Endodermal cell (in vitro differentiated cells): ENCODE measurements around the gene EIPR1. TPM values are rescaled to one million over a fixed set of nuclear protein-coding genes. Genes with fewer than 3 reads are reported as not detected.

Source experiments
- DNase-seq: peaks from one replicate; pipeline ENCODE4 v3.0.0-alpha.2; 2017
- H3K27ac ChIP-seq: 2 replicates; pipeline ENCODE4 v1.5.1; 2013; ENCODE audit warnings: mild to moderate bottlenecking, low read depth, low read length, moderate library complexity
- H3K27me3 ChIP-seq: 2 replicates; pipeline ENCODE4 v1.6.1; 2013; ENCODE audit warnings: mild to moderate bottlenecking, low read length, moderate library complexity; ENCODE audit not compliant: insufficient read depth, control insufficient read depth, poor library complexity, severe bottlenecking
- H3K36me3 ChIP-seq: 2 replicates; pipeline ENCODE4 v1.7.0; 2013; ENCODE audit warnings: mild to moderate bottlenecking, low read length, moderate library complexity; ENCODE audit not compliant: control insufficient read depth, insufficient read depth
- H3K4me1 ChIP-seq: one replicate; pipeline ENCODE4 v1.7.0; 2013; ENCODE audit warnings: low read length; ENCODE audit not compliant: control insufficient read depth, insufficient read depth
- H3K4me3 ChIP-seq: 2 replicates; pipeline ENCODE4 v1.5.1; 2013; ENCODE audit warnings: mild to moderate bottlenecking, low read length, moderate library complexity
- H3K9ac ChIP-seq: 2 replicates; pipeline ENCODE4 v1.6.1; 2013; ENCODE audit warnings: mild to moderate bottlenecking, low read length, moderate library complexity; ENCODE audit not compliant: poor library complexity, severe bottlenecking; ENCODE audit errors: extremely low read depth
- H3K9me3 ChIP-seq: 2 replicates; pipeline ENCODE4 v1.6.1; 2013; ENCODE audit warnings: mild to moderate bottlenecking, low read length, moderate library complexity; ENCODE audit not compliant: control insufficient read depth
- H3K27ac Mint-ChIP-seq: 2 replicates; pipeline ENCODE4 v1.8.0; 2020; ENCODE audit warnings: mixed read lengths
- H3K27me3 Mint-ChIP-seq: 2 replicates; pipeline ENCODE4 v1.8.0; 2021; ENCODE audit warnings: mild to moderate bottlenecking, mixed read lengths; ENCODE audit not compliant: insufficient read depth
- H3K36me3 Mint-ChIP-seq: 2 replicates; pipeline ENCODE4 v1.8.0; 2020; ENCODE audit warnings: low read depth, mixed read lengths
- H3K4me1 Mint-ChIP-seq: 2 replicates; pipeline ENCODE4 v1.8.0; 2020; ENCODE audit warnings: mixed read lengths
- H3K4me3 Mint-ChIP-seq: 2 replicates; pipeline ENCODE4 v1.8.0; 2020; ENCODE audit warnings: mild to moderate bottlenecking, moderate library complexity, mixed read lengths
- H3K9me3 Mint-ChIP-seq: 2 replicates; pipeline ENCODE4 v1.8.0; 2020; ENCODE audit warnings: mild to moderate bottlenecking, mixed read lengths
- CTCF ChIP-seq: fragments of 200-600 bp; sonication (generic); conservative IDR thresholded peaks from 2 replicates; pipeline ENCODE4 v1.5.0; 2021; ENCODE audit warnings: antibody characterized with exemption, mild to moderate bottlenecking
- WGBS, 2 experiments: methylation state at CpG; one replicate each; pipeline versions ENCODE4 v1.1.5 to v1.1.7; 2013; ENCODE audit warnings: missing lambda C conversion rate in 2 of 2, mixed read lengths in 1 of 2; ENCODE audit not compliant: insufficient coverage in 1 of 2, insufficient read length in 1 of 2; 5-methylcytosine and 5-hydroxymethylcytosine counted together
- total RNA-seq, 2 donors: library from RNA; stranded (reverse); fragmentation: NEBNext Ultra II Directional in 1 of 2; extraction: Animal tissue kit (Norgen Biotek cat#: 25700) in 1 of 2; gene quantifications; 2 replicates in 1 of 2; 3 replicates in 1 of 2; pipeline ENCODE4 v1.2.1, GENCODE V29; 2021

Gene EIPR1
- total RNA-seq, 2 donors from 2014 or later: 30.1 to 36.8 TPM

GRCh38 chr2:3139906-3140305 is 237.7 kb downstream of the EIPR1 start:
- Histone ChIP-seq H3K4me3 (no peak overlapping the region), H3K27me3 (no peaks in the 10 kb centered on the region), H3K27ac (no peak overlapping the region), H3K36me3 (no peaks in the 10 kb centered on the region), H3K4me1 (no peaks in the 10 kb centered on the region), H3K9me3 (peaks cover 12% of the 10 kb centered on the region), H3K9ac (no peak overlapping the region)
- H3K36me3 Mint-ChIP-seq: no peaks in the 10 kb centered on the region
- no peak overlapping the region for H3K4me3 Mint-ChIP-seq
- no peak overlapping the region for H3K27ac Mint-ChIP-seq
- WGBS, 2 experiments: 62 to 75% methylated on average over 7 of the region's 7 CpGs
- H3K9me3 Mint-ChIP-seq: peaks cover 11% of the 10 kb centered on the region
- no peak for TF ChIP-seq CTCF
- H3K4me1 Mint-ChIP-seq: no peaks in the 10 kb centered on the region
- DNase-seq: peak; percentile 15
- no peaks in the 10 kb centered on the region for H3K27me3 Mint-ChIP-seq

Other genes with a start within 250 kb of the EIPR1 start
- 100 to 1,000 TPM in 1 of 2 donors, 10 to 100 TPM in 1; 98.2 to 103 TPM for gene TRAPPC12, start 1.9 kb upstream of the EIPR1 start, total RNA-seq
- 10 to 100 TPM; 27.1 to 40.1 TPM for gene ADI1, start 141.7 kb upstream of the EIPR1 start, total RNA-seq
- 10 to 100 TPM; 28.2 to 35.2 TPM for gene RNASEH1, start 180.5 kb upstream of the EIPR1 start, total RNA-seq
- 1,000 to 10,000 TPM; 1,323 to 1,693 TPM for gene RPS7, start 197.4 kb upstream of the EIPR1 start, total RNA-seq
- 1 to 10 TPM; 1.1 to 1.5 TPM for gene COLEC11, start 217.3 kb upstream of the EIPR1 start, total RNA-seq